Glutamatergic neuron (in vitro differentiated cells): ENCODE measurements around the gene CKMT1A. TPM values are rescaled to one million over a fixed set of nuclear protein-coding genes. Genes with fewer than 3 reads are reported as not detected.
"Not testable (repeated sequence)": the region's sequence is repeated elsewhere in the genome, so short reads cannot be mapped to it uniquely, and the experiment has no call there.

Source experiments
- DNase-seq: peaks from one replicate; pipeline ENCODE4 v3.0.0; 2022
- H3K27ac Mint-ChIP-seq: one replicate; pipeline ENCODE4 v1.8.0; 2020; ENCODE audit warnings: mild to moderate bottlenecking, mixed read lengths, inconsistent platforms; ENCODE audit not compliant: unreplicated experiment
- H3K27me3 Mint-ChIP-seq: one replicate; pipeline ENCODE4 v1.8.0; 2020; ENCODE audit warnings: mild to moderate bottlenecking, moderate library complexity, mixed read lengths, inconsistent platforms; ENCODE audit not compliant: unreplicated experiment
- H3K36me3 Mint-ChIP-seq: one replicate; pipeline ENCODE4 v1.8.0; 2020; ENCODE audit warnings: mild to moderate bottlenecking, mixed read lengths, inconsistent platforms; ENCODE audit not compliant: unreplicated experiment
- H3K4me1 Mint-ChIP-seq: one replicate; pipeline ENCODE4 v1.8.0; 2020; ENCODE audit warnings: mild to moderate bottlenecking, low read depth, mixed read lengths, inconsistent platforms; ENCODE audit not compliant: unreplicated experiment
- H3K4me3 Mint-ChIP-seq: one replicate; pipeline ENCODE4 v1.8.0; 2020; ENCODE audit warnings: mild to moderate bottlenecking, mixed read lengths, inconsistent platforms; ENCODE audit not compliant: unreplicated experiment
- H3K9me3 Mint-ChIP-seq: one replicate; pipeline ENCODE4 v1.8.0; 2020; ENCODE audit warnings: mild to moderate bottlenecking, moderate library complexity, mixed read lengths, inconsistent platforms; ENCODE audit not compliant: unreplicated experiment
- CTCF ChIP-seq: fragments of 200-600 bp; sonication (generic); IDR thresholded peaks from one replicate; pipeline ENCODE4 v1.5.0; 2021; ENCODE audit not compliant: partially characterized antibody, unreplicated experiment
- total RNA-seq: library from RNA; stranded (reverse); fragmentation: NEBNext Ultra II Directional; extraction: Animal tissue kit (Norgen Biotek cat#: 25700); gene quantifications from one replicate; pipeline ENCODE4 v1.2.1, GENCODE V29; 2021; ENCODE audit not compliant: unreplicated experiment

Gene CKMT1A
- total RNA-seq, 1 donor from 2014 or later, result 15.7 TPM

DNA sequence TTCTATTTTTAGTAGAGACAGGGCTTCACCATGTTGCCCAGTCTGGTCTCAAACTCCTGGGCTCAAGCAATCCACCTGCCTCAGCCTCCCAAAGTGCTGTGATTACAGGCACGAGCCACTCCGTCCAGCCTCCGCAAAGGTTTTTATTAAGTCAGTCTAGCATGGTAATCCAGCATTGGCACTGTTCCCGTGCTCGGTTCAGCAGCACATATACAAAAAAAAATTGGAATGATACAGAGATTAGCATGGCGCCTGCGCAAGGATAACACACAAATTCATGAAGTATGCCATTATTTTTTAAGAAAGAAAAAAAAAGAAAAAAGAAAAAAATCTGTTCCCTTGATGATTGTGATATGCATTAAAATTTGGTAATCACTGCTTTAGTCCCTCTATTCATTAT is 8.5 kb downstream of the CKMT1A start:
- Mint-ChIP-seq H3K27ac (no peak overlapping the region), H3K4me1 (no peaks in the 10 kb centered on the region), H3K36me3 (no peaks in the 10 kb centered on the region), H3K9me3 (peaks cover 3% of the 10 kb centered on the region), H3K27me3 (no peaks in the 10 kb centered on the region), H3K4me3 (no peak overlapping the region)
- no peak for DNase-seq
- TF ChIP-seq CTCF, result no peak

DNA sequence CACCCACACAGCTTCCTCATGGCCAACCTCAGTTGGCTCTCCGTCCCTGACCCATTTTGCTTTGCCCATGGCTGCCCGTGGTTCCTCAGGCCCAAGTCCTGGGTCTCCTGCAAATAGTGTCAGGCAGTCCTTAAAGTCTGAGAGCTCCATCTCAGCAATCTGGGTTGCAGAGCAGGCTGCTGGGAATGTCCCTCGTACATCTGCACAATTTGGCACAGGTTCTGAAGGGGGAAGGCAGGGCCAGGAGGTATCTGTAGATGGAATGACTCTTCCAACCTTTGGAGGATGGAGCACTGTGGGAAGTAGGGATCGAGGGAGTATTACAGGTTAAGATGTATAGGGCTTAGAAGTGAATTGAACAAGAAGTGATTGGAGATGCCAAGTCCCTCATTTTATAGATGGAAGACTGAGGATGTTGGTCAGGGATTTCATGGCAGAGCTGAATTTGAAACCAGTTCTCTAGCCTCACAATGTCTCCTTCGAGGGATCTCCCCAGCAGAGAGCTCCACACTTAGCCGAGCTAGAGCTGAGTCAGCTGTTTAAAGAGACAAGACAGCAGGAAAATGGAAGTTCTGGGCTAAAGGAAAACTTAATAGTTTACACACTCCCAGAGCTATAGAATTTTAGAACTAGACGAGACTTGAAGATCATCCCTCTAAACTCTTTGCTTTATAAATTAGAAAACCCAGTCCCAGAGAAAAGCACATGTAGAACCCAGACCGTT is 9.2 kb downstream of the CKMT1A start:
- Mint-ChIP-seq H3K27ac (no peak overlapping the region), H3K4me1 (no peaks in the 10 kb centered on the region)
- no peak for DNase-seq

DNA sequence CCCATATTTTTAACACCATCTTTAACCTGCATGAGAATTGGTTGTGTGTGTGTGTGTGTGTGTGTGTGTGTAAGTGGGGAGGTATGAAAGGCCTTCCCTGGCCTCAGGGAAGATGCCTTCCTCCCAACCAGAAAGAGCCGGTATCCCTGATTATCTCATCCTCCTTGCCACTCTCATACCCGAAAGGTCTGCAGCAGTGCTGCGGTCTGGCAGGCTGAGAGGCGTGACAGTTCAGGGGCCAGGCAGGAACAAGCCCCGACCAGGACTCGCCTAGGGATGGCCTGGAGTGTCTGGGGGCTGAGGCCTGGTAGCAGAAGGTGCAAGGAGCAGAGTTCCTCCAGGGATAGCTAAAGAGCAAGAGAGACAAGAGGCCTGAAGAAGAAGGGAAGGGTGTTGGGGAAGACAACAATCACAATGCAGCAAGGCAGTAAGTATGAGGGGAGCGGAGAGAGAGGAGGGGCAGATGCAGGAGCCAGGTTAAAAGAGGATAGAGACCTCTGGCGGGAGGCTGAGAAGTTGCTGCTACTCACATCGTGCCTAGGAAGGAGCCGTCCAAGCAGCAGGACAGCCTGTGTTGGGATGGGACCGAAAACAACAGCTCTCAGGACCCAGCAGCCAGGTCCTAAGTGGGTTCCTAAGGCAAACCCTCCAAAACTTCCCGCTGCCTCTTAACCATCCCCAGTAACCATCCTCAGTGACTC is 16.9 kb downstream of the CKMT1A start:
- H3K9me3 Mint-ChIP-seq, H3K27me3 Mint-ChIP-seq, DNase-seq, H3K27ac Mint-ChIP-seq, H3K4me3 Mint-ChIP-seq, H3K4me1 Mint-ChIP-seq, H3K36me3 Mint-ChIP-seq: not testable (repeated sequence)

More for the DNA sequence above, 9.2 kb downstream of the CKMT1A start:
- H3K36me3 Mint-ChIP-seq, result no peaks in the 10 kb centered on the region
- no peaks in the 10 kb centered on the region for H3K27me3 Mint-ChIP-seq
- H3K4me3 Mint-ChIP-seq, result no peak overlapping the region
- no peak for TF ChIP-seq CTCF
- H3K9me3 Mint-ChIP-seq, result peaks cover 3% of the 10 kb centered on the region

DNA sequence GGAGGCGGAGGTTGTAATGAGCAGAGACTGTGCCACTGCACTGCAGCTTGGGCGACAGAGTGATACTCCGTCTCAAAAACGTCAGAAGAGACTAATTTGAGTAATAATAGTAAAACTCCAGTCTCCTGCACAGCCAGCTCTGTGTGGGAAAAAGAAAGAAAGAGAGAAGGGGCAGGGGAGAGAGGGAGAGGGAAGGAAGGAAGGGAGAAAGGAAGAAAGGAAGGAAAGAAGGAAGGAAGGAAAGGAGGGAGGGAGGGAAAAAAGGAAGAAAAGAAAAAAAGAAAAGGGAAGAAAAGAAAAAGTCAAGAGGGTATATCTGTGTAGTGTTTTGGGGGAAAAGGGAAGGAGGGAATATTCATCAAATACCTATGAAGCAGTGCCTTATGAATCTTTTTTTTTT is 29.5 kb downstream of the CKMT1A start:
- no peak for DNase-seq
- Mint-ChIP-seq H3K27me3 (no peaks in the 10 kb centered on the region), H3K36me3 (no peaks in the 10 kb centered on the region), H3K4me1 (no peaks in the 10 kb centered on the region), H3K9me3 (no peaks in the 10 kb centered on the region), H3K4me3 (no peak overlapping the region), H3K27ac (no peak overlapping the region)
- no peak for TF ChIP-seq CTCF

- DNase-seq, result not testable (repeated sequence)
These were observed 32.6 kb downstream of the CKMT1A start for GRCh38 chr15:43726306-43726705.

DNA sequence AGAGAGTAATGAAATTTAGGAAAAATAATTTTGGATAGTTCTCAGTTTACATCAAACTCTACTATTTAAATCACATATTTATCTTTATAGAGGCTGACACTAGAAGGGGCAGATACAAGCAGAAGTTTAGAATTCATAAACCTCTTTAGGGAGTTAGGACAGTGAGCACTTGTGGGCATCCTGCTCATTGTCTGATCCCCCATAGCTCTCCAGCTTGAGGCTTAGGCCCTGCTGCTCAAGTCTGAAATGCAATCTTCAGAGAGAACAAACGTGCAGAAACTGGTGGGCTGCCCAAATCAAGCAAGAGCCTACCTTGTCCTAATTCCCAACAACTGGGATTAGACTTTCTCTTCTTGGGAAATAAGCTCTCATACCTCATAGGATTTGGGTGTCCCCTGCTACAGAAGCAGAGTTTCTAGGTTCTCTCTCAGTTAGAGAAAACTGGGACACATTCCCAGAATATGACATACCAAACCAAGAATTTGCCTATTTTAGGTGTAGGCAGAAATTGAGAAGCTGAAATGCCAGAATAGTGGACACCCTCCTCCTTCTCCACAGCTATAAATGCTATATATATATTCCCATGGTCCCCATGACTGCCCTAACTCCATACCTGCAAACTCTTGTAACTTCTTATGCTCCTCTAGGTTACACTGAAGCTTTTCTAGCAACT is 34.5 kb downstream of the CKMT1A start:
- H3K9me3 Mint-ChIP-seq, result not testable (repeated sequence)

More at GRCh38 chr15:43726306-43726705, 32.6 kb downstream of the CKMT1A start:
- not testable (repeated sequence) for H3K27me3 Mint-ChIP-seq, H3K9me3 Mint-ChIP-seq, H3K4me1 Mint-ChIP-seq, H3K27ac Mint-ChIP-seq, H3K36me3 Mint-ChIP-seq, H3K4me3 Mint-ChIP-seq

More for the DNA sequence above, 34.5 kb downstream of the CKMT1A start:
- H3K4me1 Mint-ChIP-seq, H3K36me3 Mint-ChIP-seq, H3K27me3 Mint-ChIP-seq, DNase-seq, H3K4me3 Mint-ChIP-seq, H3K27ac Mint-ChIP-seq: not testable (repeated sequence)
